Fibroblast of villous mesenchyme (primary cell): ENCODE data around the gene FAM184B. TPM values are rescaled to one million over a fixed set of nuclear protein-coding genes. Genes with fewer than 3 reads are reported as not detected.

Experiments
- DNase-seq: peaks from one replicate; pipeline ENCODE4 v3.0.0-alpha.2; 2010; ENCODE audit warnings: low read depth
- H3K4me3 ChIP-seq: 2 replicates; pipeline ENCODE4 v1.5.1; 2011; ENCODE audit warnings: low read depth, mild to moderate bottlenecking, low read length
- CTCF ChIP-seq: IDR thresholded peaks from 2 replicates; pipeline ENCODE4 v1.5.1; 2012; ENCODE audit warnings: low read depth, mild to moderate bottlenecking, low read length; ENCODE audit not compliant: insufficient read depth
- total RNA-seq: library from RNA; depleted of rRNA; stranded (reverse); fragments of >200 nt; gene quantifications from 2 replicates; pipeline ENCODE4 v1.2.3, GENCODE V29; 2012

Gene FAM184B
- total RNA-seq, 1 donor: not detected

- no peak for TF ChIP-seq CTCF
- no peak for DNase-seq
- peak overlapping the region; percentile 89 for H3K4me3 ChIP-seq
Measured at GRCh38 chr4:17812125-17812524, 30.7 kb upstream of the FAM184B start.

- H3K4me3 ChIP-seq: peak overlapping the region; percentile 89
- no peak for DNase-seq
Measured at GRCh38 chr4:17811078-17811603, 29.7 kb upstream of the FAM184B start.

GRCh38 chr4:17810260-17811077, 29.0 kb upstream of the FAM184B start, which contains the start of the genes DCAF16 and NCAPG:
TSS of gene DCAF16 (minus strand) at chr4:17810757. CDS start at chr4:17804141, 6,616 bp downstream.
TSS of gene NCAPG (plus strand) at chr4:17810979. CDS start at chr4:17811078, 99 bp downstream.
- DNase-seq: peak; percentile 100
- peak within 1 kb of the TSS; percentile 89 for H3K4me3 ChIP-seq
- no peak for TF ChIP-seq CTCF

More at GRCh38 chr4:17811078-17811603, 29.7 kb upstream of the FAM184B start:
- TF ChIP-seq CTCF: no peak

- peak overlapping the region; percentile 89 for H3K4me3 ChIP-seq
- TF ChIP-seq CTCF: no peak
- no peak for DNase-seq
Measured at GRCh38 chr4:17809667-17810066, 28.2 kb upstream of the FAM184B start.

- no peak for TF ChIP-seq CTCF
- peak; percentile 35 for DNase-seq
- H3K4me3 ChIP-seq: peak overlapping the region; percentile 46
Measured at GRCh38 chr4:17807446-17807845, 26.0 kb upstream of the FAM184B start.

GRCh38 chr4:17805580-17806155, 24.2 kb upstream of the FAM184B start:
- DNase-seq: no peak
- TF ChIP-seq CTCF: no peak
- H3K4me3 ChIP-seq: no peak overlapping the region
